Endodermal cell (in vitro differentiated cells): Measurements from ENCODE around the gene LDLRAD4. TPM values are rescaled to one million over a fixed set of nuclear protein-coding genes. Genes with fewer than 3 reads are reported as not detected.

Source experiments
- DNase-seq: peaks from one replicate; pipeline ENCODE4 v3.0.0-alpha.2; 2017
- H3K27ac ChIP-seq: 2 replicates; pipeline ENCODE4 v1.5.1; 2013; ENCODE audit warnings: mild to moderate bottlenecking, low read depth, low read length, moderate library complexity
- H3K27me3 ChIP-seq: 2 replicates; pipeline ENCODE4 v1.6.1; 2013; ENCODE audit warnings: mild to moderate bottlenecking, low read length, moderate library complexity; ENCODE audit not compliant: insufficient read depth, control insufficient read depth, poor library complexity, severe bottlenecking
- H3K36me3 ChIP-seq: 2 replicates; pipeline ENCODE4 v1.7.0; 2013; ENCODE audit warnings: mild to moderate bottlenecking, low read length, moderate library complexity; ENCODE audit not compliant: control insufficient read depth, insufficient read depth
- H3K4me1 ChIP-seq: one replicate; pipeline ENCODE4 v1.7.0; 2013; ENCODE audit warnings: low read length; ENCODE audit not compliant: control insufficient read depth, insufficient read depth
- H3K4me3 ChIP-seq: 2 replicates; pipeline ENCODE4 v1.5.1; 2013; ENCODE audit warnings: mild to moderate bottlenecking, low read length, moderate library complexity
- H3K9ac ChIP-seq: 2 replicates; pipeline ENCODE4 v1.6.1; 2013; ENCODE audit warnings: mild to moderate bottlenecking, low read length, moderate library complexity; ENCODE audit not compliant: poor library complexity, severe bottlenecking; ENCODE audit errors: extremely low read depth
- H3K9me3 ChIP-seq: 2 replicates; pipeline ENCODE4 v1.6.1; 2013; ENCODE audit warnings: mild to moderate bottlenecking, low read length, moderate library complexity; ENCODE audit not compliant: control insufficient read depth
- H3K27ac Mint-ChIP-seq: 2 replicates; pipeline ENCODE4 v1.8.0; 2020; ENCODE audit warnings: mixed read lengths
- H3K27me3 Mint-ChIP-seq: 2 replicates; pipeline ENCODE4 v1.8.0; 2021; ENCODE audit warnings: mild to moderate bottlenecking, mixed read lengths; ENCODE audit not compliant: insufficient read depth
- H3K36me3 Mint-ChIP-seq: 2 replicates; pipeline ENCODE4 v1.8.0; 2020; ENCODE audit warnings: low read depth, mixed read lengths
- H3K4me1 Mint-ChIP-seq: 2 replicates; pipeline ENCODE4 v1.8.0; 2020; ENCODE audit warnings: mixed read lengths
- H3K4me3 Mint-ChIP-seq: 2 replicates; pipeline ENCODE4 v1.8.0; 2020; ENCODE audit warnings: mild to moderate bottlenecking, moderate library complexity, mixed read lengths
- H3K9me3 Mint-ChIP-seq: 2 replicates; pipeline ENCODE4 v1.8.0; 2020; ENCODE audit warnings: mild to moderate bottlenecking, mixed read lengths
- CTCF ChIP-seq: fragments of 200-600 bp; sonication (generic); conservative IDR thresholded peaks from 2 replicates; pipeline ENCODE4 v1.5.0; 2021; ENCODE audit warnings: antibody characterized with exemption, mild to moderate bottlenecking
- WGBS, 2 experiments: methylation state at CpG; one replicate each; pipeline versions ENCODE4 v1.1.5 to v1.1.7; 2013; ENCODE audit warnings: missing lambda C conversion rate in 2 of 2, mixed read lengths in 1 of 2; ENCODE audit not compliant: insufficient coverage in 1 of 2, insufficient read length in 1 of 2; 5-methylcytosine and 5-hydroxymethylcytosine counted together
- total RNA-seq, 2 donors: library from RNA; stranded (reverse); fragmentation: NEBNext Ultra II Directional in 1 of 2; extraction: Animal tissue kit (Norgen Biotek cat#: 25700) in 1 of 2; gene quantifications; 2 replicates in 1 of 2; 3 replicates in 1 of 2; pipeline ENCODE4 v1.2.1, GENCODE V29; 2021

LDLRAD4 gene
- total RNA-seq, 2 donors from 2014 or later, result 14.9 to 15.1 TPM

GRCh38 chr18:13291745-13292447 lies 73.3 kb downstream of the LDLRAD4 start:
- Histone ChIP-seq H3K4me3 (no peak overlapping the region), H3K9me3 (no peaks in the 10 kb centered on the region), H3K36me3 (no peaks in the 10 kb centered on the region), H3K4me1 (peaks cover 5% of the 10 kb centered on the region), H3K27ac (no peak overlapping the region), H3K9ac (no peak overlapping the region), H3K27me3 (no peaks in the 10 kb centered on the region)
- TF ChIP-seq CTCF, result no peak
- no peaks in the 10 kb centered on the region for H3K27me3 Mint-ChIP-seq
- no peaks in the 10 kb centered on the region for H3K36me3 Mint-ChIP-seq
- no peak for DNase-seq
- H3K9me3 Mint-ChIP-seq, result no peaks in the 10 kb centered on the region
- H3K4me3 Mint-ChIP-seq, result no peak overlapping the region
- WGBS, 2 experiments, result 89 to 91% methylated on average over 5 to 7 of the region's 7 CpGs
- peaks cover 24% of the 10 kb centered on the region for H3K4me1 Mint-ChIP-seq
- H3K27ac Mint-ChIP-seq, result no peak overlapping the region

GRCh38 chr18:13292736-13293135 lies 74.2 kb downstream of the LDLRAD4 start:
- WGBS, 2 experiments, result 91 to 92% methylated on average over 9 to 12 of the region's 12 CpGs
- no peaks in the 10 kb centered on the region for H3K9me3 Mint-ChIP-seq
- no peak overlapping the region for H3K27ac Mint-ChIP-seq

GRCh38 chr18:13294309-13294708 lies 75.7 kb downstream of the LDLRAD4 start:
- 95 to 96% methylated on average over 12 to 14 of the region's 14 CpGs for WGBS, 2 experiments
- TF ChIP-seq CTCF, result no peak
- H3K4me3 ChIP-seq, result no peak overlapping the region
- DNase-seq, result no peak
- peaks cover 17% of the 10 kb centered on the region for H3K4me1 Mint-ChIP-seq
- H3K9me3 ChIP-seq, result no peaks in the 10 kb centered on the region
- H3K36me3 Mint-ChIP-seq, result no peaks in the 10 kb centered on the region
- no peaks in the 10 kb centered on the region for H3K9me3 Mint-ChIP-seq
- H3K27me3 ChIP-seq, result no peaks in the 10 kb centered on the region
- no peak overlapping the region for H3K4me3 Mint-ChIP-seq
- H3K27ac ChIP-seq, result no peak overlapping the region
- no peak overlapping the region for H3K27ac Mint-ChIP-seq
- peaks cover 5% of the 10 kb centered on the region for H3K4me1 ChIP-seq
- H3K9ac ChIP-seq, result no peak overlapping the region
- H3K36me3 ChIP-seq, result no peaks in the 10 kb centered on the region
- H3K27me3 Mint-ChIP-seq, result no peaks in the 10 kb centered on the region

More at GRCh38 chr18:13292736-13293135, 74.2 kb downstream of the LDLRAD4 start:
- H3K9me3 ChIP-seq, result no peaks in the 10 kb centered on the region
- no peaks in the 10 kb centered on the region for H3K27me3 ChIP-seq
- no peaks in the 10 kb centered on the region for H3K36me3 ChIP-seq
- peaks cover 17% of the 10 kb centered on the region for H3K4me1 Mint-ChIP-seq
- peak; percentile 33 for DNase-seq
- H3K27me3 Mint-ChIP-seq, result no peaks in the 10 kb centered on the region
- peaks cover 5% of the 10 kb centered on the region for H3K4me1 ChIP-seq
- H3K36me3 Mint-ChIP-seq, result no peaks in the 10 kb centered on the region
- no peak overlapping the region for H3K9ac ChIP-seq
- H3K27ac ChIP-seq, result no peak overlapping the region
- no peak overlapping the region for H3K4me3 ChIP-seq
- no peak for TF ChIP-seq CTCF
- no peak overlapping the region for H3K4me3 Mint-ChIP-seq
